GM18858 (cell line): ENCODE measurements around the gene GABRR3.

Experiments used
- ATAC-seq: cut with Tn5 transposase; IDR thresholded peaks from one replicate; pipeline ENCODE4 v1.9.1; 2021; ENCODE audit not compliant: unreplicated experiment

Gene GABRR3

GRCh38 chr3:98035208-98035607, at the start of gene GABRR3:
Gene GABRR3, minus strand, starts transcription at chr3:98035315. Its CDS starts 328 bp downstream, at chr3:98034987.
- ATAC-seq: no peak

GRCh38 chr3:98073486-98073885, 38.4 kb upstream of the GABRR3 start:
- ATAC-seq: no peak

GRCh38 chr3:98070840-98071239, 35.7 kb upstream of the GABRR3 start:
- no peak for ATAC-seq

GRCh38 chr3:98068824-98069223, 33.7 kb upstream of the GABRR3 start:
- no peak for ATAC-seq

- ATAC-seq: no peak
Observed at GRCh38 chr3:98058244-98058960, 23.3 kb upstream of the GABRR3 start.

GRCh38 chr3:98057631-98058030, 22.5 kb upstream of the GABRR3 start:
- no peak for ATAC-seq

- ATAC-seq: no peak
Observed at GRCh38 chr3:98056035-98056434, 20.9 kb upstream of the GABRR3 start.

GRCh38 chr3:98049271-98049670, 14.2 kb upstream of the GABRR3 start:
- no peak for ATAC-seq

- no peak for ATAC-seq
Observed at GRCh38 chr3:98048586-98048985, 13.5 kb upstream of the GABRR3 start.

- no peak for ATAC-seq
Observed at GRCh38 chr3:98041350-98041749, 6.2 kb upstream of the GABRR3 start.

GRCh38 chr3:98039322-98040024, 4.4 kb upstream of the GABRR3 start:
- ATAC-seq: peak; percentile 91

GRCh38 chr3:98038876-98039275, 3.8 kb upstream of the GABRR3 start:
- ATAC-seq: peak; percentile 4

- ATAC-seq: no peak
Observed at GRCh38 chr3:98038286-98038685, 3.2 kb upstream of the GABRR3 start.

GRCh38 chr3:98034486-98034885, 629 bp downstream of the GABRR3 start:
- ATAC-seq: no peak

- no peak for ATAC-seq
Observed at GRCh38 chr3:98034036-98034435, 1.1 kb downstream of the GABRR3 start.

GRCh38 chr3:98032904-98033303, 2.2 kb downstream of the GABRR3 start:
- no peak for ATAC-seq

GRCh38 chr3:98032265-98032664, 2.9 kb downstream of the GABRR3 start:
- no peak for ATAC-seq

GRCh38 chr3:98029083-98029482, 6.0 kb downstream of the GABRR3 start:
- no peak for ATAC-seq

GRCh38 chr3:98027085-98027446, 8.0 kb downstream of the GABRR3 start:
- peak; percentile 30 for ATAC-seq

- peak; percentile 46 for ATAC-seq
Observed at GRCh38 chr3:98026425-98027084, 8.6 kb downstream of the GABRR3 start.

- ATAC-seq: no peak
Observed at GRCh38 chr3:98025392-98025945, 9.6 kb downstream of the GABRR3 start.
